GM19025 (cell line): ENCODE results near the gene EMC7.

Experiments used
- ATAC-seq: cut with Tn5 transposase; IDR thresholded peaks from one replicate; pipeline ENCODE4 v1.9.1; 2021; ENCODE audit warnings: mild to moderate bottlenecking, low read depth, moderate library complexity; ENCODE audit not compliant: unreplicated experiment

Gene EMC7

DNA sequence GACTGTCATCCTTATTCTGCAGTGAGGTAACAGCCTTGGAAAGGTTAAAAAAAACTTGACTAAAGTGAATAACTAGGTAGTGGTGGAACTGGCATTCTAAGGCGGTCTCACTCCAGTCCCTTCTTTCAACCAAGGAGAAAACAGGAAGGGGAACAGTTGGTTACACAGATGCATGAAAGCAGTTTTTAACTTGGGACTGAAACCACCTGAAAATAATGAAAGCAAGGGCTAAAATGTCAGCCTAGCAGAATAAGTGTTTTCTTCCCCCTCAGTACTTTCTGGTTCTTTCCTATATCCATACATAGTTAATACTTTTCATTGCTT, 61.9 kb downstream of the EMC7 start:
- ATAC-seq: no peak

DNA sequence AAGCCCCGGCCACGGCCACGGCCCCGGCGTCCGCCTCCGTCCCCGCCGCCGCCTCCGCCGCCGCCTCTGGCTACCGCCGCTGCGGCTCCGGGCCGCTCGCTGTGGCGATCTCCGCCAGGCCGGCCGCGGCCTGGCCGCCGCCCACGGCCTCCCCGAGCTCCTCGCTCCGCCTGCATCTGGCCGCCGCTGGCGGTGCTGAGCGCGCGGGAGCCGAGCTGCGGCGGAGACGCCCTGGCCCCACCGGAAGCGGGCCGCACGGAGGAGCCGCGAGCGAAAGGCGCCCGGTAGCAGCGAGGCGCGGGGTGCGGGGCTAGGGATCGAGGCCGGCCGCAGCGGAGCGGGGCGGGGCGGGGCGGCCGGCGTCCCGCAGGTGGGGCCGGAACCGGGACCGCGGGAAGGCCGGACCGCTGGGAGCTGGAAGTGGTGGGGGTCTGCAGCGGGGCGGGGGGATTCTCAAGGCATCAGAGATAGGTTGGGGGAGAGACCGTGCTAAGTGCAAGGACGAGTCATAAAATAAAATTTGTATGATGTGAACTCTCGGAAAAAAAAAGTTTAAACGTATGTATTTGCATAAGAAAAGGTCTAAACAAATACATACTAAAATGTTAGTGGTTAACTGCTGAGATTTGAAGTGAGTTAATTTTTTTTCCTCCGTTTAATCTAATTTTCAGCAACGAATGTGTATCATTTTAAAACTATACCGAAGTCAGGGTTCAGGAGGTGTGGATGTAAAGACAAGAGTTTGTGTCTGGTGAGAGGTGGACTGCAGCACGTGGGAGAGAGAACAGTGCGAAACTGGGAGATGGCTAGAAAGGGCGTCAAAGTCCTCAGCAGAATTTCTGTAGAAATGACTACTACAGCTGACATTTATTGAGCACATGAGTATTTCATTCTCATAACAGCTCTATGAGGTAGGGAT, 62.5 kb downstream of the EMC7 start, which contains the start of gene AVEN:
AVEN (minus strand) TSS at position 334 of the 919 bp plus-strand sequence; CDS start at position 176, 158 bp downstream.
- peak; percentile 47 for ATAC-seq

DNA sequence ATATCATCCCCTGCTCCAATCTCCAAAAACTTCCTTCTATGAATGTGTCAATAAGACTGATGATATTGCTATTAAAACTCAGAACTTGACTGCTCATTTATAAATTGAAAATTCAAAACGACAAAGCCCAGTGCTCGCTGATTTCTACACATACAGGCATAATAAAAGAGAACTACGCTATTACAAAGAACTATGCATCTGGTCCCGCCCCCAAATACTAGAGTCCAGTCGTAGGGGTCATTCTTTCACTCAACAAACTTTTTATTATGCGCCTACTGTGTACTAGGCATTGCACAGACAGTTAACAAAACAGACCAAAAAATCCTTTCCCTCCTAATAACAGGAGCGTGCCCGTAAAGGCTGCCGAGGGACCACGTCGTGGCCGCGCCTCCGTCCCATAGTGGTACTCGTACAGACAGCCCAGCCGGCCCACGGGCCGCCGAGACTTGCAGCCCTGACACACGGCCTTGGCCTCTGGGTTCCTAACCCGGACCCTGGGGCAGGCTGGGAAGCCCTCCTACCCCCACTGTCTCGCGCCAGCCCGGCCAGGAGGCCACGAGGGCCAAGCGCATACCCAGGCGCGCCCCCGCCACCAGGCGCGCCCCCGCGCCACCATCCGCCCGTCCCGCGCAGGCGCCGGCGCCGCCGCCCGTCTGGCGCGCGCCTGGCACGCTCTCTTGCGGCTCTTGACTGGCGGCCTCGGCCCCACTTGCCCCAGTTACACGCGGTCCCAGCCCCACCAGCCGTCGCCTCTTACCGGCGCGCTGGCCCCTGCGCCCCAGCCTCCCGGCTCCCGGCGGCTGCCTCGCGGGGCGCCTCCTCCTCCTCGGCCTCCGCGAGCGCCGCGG, 63.4 kb downstream of the EMC7 start:
- peak; percentile 77 for ATAC-seq
